ENCODE results near the gene BMP10.

- TF ChIP-seq CTCF (IDR thresholded peaks at IDR 0.05) (no peak), POLR2A (IDR thresholded peaks at IDR 0.05) (no peak)
These were observed 30.4 kb upstream of the BMP10 start for GRCh38 chr2:68901561-68901960.

Measured in ovary (tissue), 3 donors.